Measurements from ENCODE around the gene ANXA10. TPM values are rescaled to one million over a fixed set of nuclear protein-coding genes. Genes with fewer than 3 reads are reported as not detected.
"Not testable (repeated sequence)": the region's sequence is repeated elsewhere in the genome, so short reads cannot be mapped to it uniquely, and the experiment has no call there.

The ANXA10 gene
- total RNA-seq, 4 donors from 2014 or later = not detected

DNA sequence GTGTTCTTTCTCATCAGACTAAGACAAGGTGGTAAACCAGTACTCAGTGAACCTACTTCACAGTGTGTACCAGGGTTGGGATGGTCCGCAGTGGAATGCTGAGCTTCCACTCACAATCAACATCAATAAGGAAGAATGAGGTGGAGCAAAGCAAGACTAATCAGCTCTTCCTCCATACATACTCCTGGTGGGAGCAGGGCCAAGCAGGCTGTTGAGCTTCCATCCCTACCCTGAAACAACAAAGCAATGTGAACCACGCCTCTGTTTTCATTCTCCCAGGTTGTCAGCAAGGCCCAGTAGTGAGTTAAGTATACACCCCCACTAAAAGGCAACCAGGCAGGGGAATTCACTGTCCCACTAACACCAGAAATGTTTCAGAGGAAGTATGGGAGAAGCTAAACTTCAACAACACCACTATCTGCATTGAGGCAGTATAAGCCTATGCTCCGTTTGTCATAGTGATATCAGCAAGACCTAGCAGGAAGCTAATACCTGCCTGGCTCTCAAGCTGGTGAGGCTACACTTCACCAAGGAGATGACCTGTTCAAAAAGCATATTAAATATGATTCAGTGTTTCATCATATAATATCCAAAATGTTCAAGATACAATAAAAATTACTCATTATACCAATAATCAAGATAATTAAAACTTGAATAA, 116.7 kb downstream of the ANXA10 start:
- H3K36me3 ChIP-seq = no peaks in the 10 kb centered on the region
- ATAC-seq = no peak
- H3K27me3 ChIP-seq = no peaks in the 10 kb centered on the region
- no peak overlapping the region for H3K4me3 ChIP-seq
- no peak overlapping the region for H3K27ac ChIP-seq
- 100% methylated on average over 1 of the region's 3 CpGs; no CpG with 5 or more reads in 1 of the 2 donors for WGBS, 2 donors (ENCODE audit: low coverage in 1 of 2)
- no peaks in the 10 kb centered on the region for H3K4me1 ChIP-seq
- TF ChIP-seq, protein P1, sequence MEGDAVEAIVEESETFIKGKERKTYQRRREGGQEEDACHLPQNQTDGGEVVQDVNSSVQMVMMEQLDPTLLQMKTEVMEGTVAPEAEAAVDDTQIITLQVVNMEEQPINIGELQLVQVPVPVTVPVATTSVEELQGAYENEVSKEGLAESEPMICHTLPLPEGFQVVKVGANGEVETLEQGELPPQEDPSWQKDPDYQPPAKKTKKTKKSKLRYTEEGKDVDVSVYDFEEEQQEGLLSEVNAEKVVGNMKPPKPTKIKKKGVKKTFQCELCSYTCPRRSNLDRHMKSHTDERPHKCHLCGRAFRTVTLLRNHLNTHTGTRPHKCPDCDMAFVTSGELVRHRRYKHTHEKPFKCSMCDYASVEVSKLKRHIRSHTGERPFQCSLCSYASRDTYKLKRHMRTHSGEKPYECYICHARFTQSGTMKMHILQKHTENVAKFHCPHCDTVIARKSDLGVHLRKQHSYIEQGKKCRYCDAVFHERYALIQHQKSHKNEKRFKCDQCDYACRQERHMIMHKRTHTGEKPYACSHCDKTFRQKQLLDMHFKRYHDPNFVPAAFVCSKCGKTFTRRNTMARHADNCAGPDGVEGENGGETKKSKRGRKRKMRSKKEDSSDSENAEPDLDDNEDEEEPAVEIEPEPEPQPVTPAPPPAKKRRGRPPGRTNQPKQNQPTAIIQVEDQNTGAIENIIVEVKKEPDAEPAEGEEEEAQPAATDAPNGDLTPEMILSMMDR (IDR thresholded peaks at IDR 0.05) = no peak
- no peak for TF ChIP-seq POLR2AphosphoS5 (IDR thresholded peaks at IDR 0.05)
- TF ChIP-seq EP300 (IDR thresholded peaks at IDR 0.05) = no peak
- TF ChIP-seq POLR2A (IDR thresholded peaks at IDR 0.05) = no peak
- H3K9me3 ChIP-seq = peaks cover 0 to under 1% (median 0%) of the 10 kb centered on the region in 3 donors

GRCh38 chr4:168212656-168213055, 120.3 kb downstream of the ANXA10 start:
- TF ChIP-seq, protein P1 (IDR thresholded peaks at IDR 0.05) = no peak
- no peak for TF ChIP-seq POLR2AphosphoS5 (IDR thresholded peaks at IDR 0.05)
- no peak for TF ChIP-seq EP300 (IDR thresholded peaks at IDR 0.05)
- no peak for TF ChIP-seq POLR2A (IDR thresholded peaks at IDR 0.05)
- Histone ChIP-seq H3K36me3 (peaks cover 0 to 27% of the 10 kb centered on the region in 2 donors), H3K27me3 (no peaks in the 10 kb centered on the region), H3K27ac (no peak overlapping the region), H3K9me3 (peaks cover 0 to 12% (median 0%) of the 10 kb centered on the region in 3 donors), H3K4me1 (no peaks in the 10 kb centered on the region), H3K4me3 (no peak overlapping the region)
- no peak for ATAC-seq
- 88% methylated on average over 3 of the region's 3 CpGs for WGBS, 2 donors (ENCODE audit: low coverage in 1 of 2)

DNA sequence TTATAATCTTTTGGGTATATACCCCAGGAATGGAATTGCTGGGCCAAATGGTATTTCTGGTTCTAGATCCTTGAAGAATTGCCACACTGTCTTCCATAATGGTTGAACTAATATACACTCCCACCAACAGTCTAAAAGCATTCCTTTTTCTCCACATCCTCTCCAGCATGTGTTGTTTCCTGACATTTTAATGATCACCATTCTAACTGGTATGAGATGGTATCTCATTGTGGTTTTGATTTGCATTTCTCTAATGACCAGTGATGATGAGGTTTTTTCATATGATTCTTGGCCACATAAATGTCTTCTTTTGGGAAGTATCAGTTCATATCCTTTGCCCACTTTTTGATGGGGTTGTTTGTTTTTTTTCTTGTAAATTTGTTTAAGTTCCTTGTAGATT, 121.2 kb downstream of the ANXA10 start:
- H3K27ac ChIP-seq, H3K4me3 ChIP-seq, H3K27me3 ChIP-seq, ATAC-seq, H3K4me1 ChIP-seq: not testable (repeated sequence)
- Histone ChIP-seq H3K9me3 (peaks cover 0 to 14% (median 0%) of the 10 kb centered on the region in 3 donors), H3K36me3 (peaks cover 0 to 35% of the 10 kb centered on the region in 2 donors)

DNA sequence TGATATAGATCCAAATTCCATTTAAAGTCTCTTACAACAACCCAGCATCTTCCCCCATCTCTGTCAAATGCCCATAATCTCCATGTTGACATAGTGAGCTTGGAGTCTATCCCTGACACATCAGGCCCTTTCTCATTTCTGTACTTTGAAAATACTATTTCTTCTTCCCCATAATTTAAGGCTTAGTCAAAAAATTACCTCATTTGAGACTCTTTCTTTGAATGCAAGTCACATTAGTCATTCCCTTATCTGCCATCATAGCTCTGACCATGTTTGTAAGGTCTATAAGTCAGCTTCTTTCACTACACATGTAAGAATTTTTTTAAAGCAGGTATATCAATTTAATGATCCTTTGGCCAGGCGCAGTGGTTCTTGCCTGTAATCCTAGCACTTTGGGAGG, 126.3 kb downstream of the ANXA10 start:
- H3K27ac ChIP-seq = no peak overlapping the region
- peaks cover 0 to 14% (median 0%) of the 10 kb centered on the region in 3 donors for H3K9me3 ChIP-seq
- no peak for TF ChIP-seq POLR2AphosphoS5 (IDR thresholded peaks at IDR 0.05)
- no peak for TF ChIP-seq POLR2A (IDR thresholded peaks at IDR 0.05)
- no peak for TF ChIP-seq EP300 (IDR thresholded peaks at IDR 0.05)
- TF ChIP-seq, protein P1 (IDR thresholded peaks at IDR 0.05) = no peak
- WGBS, 2 donors (ENCODE audit: low coverage in 1 of 2) = no CpG with 5 or more reads among the region's 1 CpG
- ATAC-seq = no peak
- no peaks in the 10 kb centered on the region for H3K4me1 ChIP-seq
- H3K36me3 ChIP-seq = peaks cover 0 to 76% of the 10 kb centered on the region in 2 donors
- no peak overlapping the region for H3K4me3 ChIP-seq
- H3K27me3 ChIP-seq = no peaks in the 10 kb centered on the region

- Histone ChIP-seq H3K27ac (no peak overlapping the region), H3K36me3 (peaks cover 0 to 84% of the 10 kb centered on the region in 2 donors), H3K27me3 (no peaks in the 10 kb centered on the region), H3K9me3 (peaks cover 0 to 7% (median 0%) of the 10 kb centered on the region in 3 donors), H3K4me1 (no peaks in the 10 kb centered on the region), H3K4me3 (no peak overlapping the region)
- no peak for ATAC-seq
- TF ChIP-seq, protein P1 (IDR thresholded peaks at IDR 0.05) = no peak
- TF ChIP-seq POLR2AphosphoS5 (IDR thresholded peaks at IDR 0.05) = no peak
- no peak for TF ChIP-seq EP300 (IDR thresholded peaks at IDR 0.05)
- TF ChIP-seq POLR2A (IDR thresholded peaks at IDR 0.05) = no peak
Measured at GRCh38 chr4:168220893-168221292, 128.6 kb downstream of the ANXA10 start.
